ENCODE measurements around the gene RIOK1. TPM values are rescaled to one million over a fixed set of nuclear protein-coding genes. Genes with fewer than 3 reads are reported as not detected.

The RIOK1 gene
- total and polyA plus RNA-seq, 2 of the 13 experiments (the other 11 are each of a cell fraction or from before 2014, with no cell fraction given) = 9.4 to 37.8 TPM

DNA sequence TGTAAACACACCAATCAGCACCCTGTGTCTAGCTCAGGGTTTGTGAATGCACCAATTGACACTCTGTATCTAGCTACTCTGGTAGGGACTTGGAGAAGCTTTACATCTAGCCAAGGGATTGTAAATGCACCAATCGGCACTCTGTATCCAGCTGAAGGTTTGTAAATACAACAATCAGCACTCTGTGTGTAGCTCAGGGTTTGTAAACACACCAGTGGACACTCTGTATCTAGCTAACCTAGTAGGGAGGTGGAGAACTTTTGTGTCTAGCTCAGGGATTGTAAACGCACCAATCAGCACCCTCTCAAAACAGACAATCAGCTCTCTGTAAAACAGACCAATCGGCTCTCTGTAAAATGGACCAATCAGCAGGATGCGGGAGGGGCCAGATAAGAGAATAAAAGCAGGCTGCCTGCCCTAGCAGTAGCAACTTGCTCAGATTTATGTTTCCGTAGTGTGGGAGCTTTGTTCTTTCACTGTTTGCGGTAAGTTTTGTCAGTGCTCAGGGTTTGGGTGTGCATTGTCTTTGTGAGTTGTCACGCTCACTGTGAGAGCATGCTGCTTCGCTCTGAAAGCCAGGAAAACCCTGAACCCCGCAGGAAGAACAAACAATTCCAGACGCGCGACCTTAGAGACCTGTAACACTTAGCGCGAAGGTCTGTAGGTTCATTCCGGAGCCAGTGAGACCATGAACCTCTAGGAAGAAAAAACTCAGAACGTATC, 37.0 kb downstream of the RIOK1 start (continued):
- TF ChIP-seq, protein P1, sequence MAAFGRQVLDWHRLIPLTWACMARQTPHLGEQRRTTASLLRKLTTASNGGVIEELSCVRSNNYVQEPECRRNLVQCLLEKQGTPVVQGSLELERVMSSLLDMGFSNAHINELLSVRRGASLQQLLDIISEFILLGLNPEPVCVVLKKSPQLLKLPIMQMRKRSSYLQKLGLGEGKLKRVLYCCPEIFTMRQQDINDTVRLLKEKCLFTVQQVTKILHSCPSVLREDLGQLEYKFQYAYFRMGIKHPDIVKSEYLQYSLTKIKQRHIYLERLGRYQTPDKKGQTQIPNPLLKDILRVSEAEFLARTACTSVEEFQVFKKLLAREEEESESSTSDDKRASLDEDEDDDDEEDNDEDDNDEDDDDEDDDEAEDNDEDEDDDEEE (CRISPR knock-in tag; IDR thresholded peaks at IDR 0.05) = no peak
- TF ChIP-seq ZNF253 (CRISPR knock-in tag; IDR thresholded peaks at IDR 0.05; ENCODE audit: borderline replicate concordance) = no peak
- TF ChIP-seq ZIK1 (CRISPR knock-in tag; IDR thresholded peaks at IDR 0.05; ENCODE audit: borderline replicate concordance, low read depth) = no peak
- TF ChIP-seq IKZF1 (IDR thresholded peaks at IDR 0.05) = no peak
- TF ChIP-seq ZNF768 (CRISPR knock-in tag; IDR thresholded peaks at IDR 0.05) = no peak
- TF ChIP-seq, protein P2, sequence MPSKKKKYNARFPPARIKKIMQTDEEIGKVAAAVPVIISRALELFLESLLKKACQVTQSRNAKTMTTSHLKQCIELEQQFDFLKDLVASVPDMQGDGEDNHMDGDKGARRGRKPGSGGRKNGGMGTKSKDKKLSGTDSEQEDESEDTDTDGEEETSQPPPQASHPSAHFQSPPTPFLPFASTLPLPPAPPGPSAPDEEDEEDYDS (CRISPR knock-in tag; IDR thresholded peaks at IDR 0.05) = peak; percentile 96
- no peak for TF ChIP-seq STAT5B (CRISPR knock-in tag; IDR thresholded peaks at IDR 0.05)
- TF ChIP-seq, protein P3, sequence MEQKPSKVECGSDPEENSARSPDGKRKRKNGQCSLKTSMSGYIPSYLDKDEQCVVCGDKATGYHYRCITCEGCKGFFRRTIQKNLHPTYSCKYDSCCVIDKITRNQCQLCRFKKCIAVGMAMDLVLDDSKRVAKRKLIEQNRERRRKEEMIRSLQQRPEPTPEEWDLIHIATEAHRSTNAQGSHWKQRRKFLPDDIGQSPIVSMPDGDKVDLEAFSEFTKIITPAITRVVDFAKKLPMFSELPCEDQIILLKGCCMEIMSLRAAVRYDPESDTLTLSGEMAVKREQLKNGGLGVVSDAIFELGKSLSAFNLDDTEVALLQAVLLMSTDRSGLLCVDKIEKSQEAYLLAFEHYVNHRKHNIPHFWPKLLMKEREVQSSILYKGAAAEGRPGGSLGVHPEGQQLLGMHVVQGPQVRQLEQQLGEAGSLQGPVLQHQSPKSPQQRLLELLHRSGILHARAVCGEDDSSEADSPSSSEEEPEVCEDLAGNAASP (CRISPR knock-in tag; IDR thresholded peaks at IDR 0.05; ENCODE audit: borderline replicate concordance) = peak; percentile 58; the same call in 1 of the 2 replicates
- no peak for TF ChIP-seq HNRNPL (IDR thresholded peaks at IDR 0.05; ENCODE audit: low read depth, low read length)
- TF ChIP-seq FOXJ3 (CRISPR knock-in tag; IDR thresholded peaks at IDR 0.05; ENCODE audit: borderline replicate concordance) = no peak
- no peak for TF ChIP-seq ZNF766 (CRISPR knock-in tag; IDR thresholded peaks at IDR 0.05; ENCODE audit: borderline replicate concordance)
- TF ChIP-seq SIX4 (CRISPR knock-in tag; IDR thresholded peaks at IDR 0.05) = 0 out of 2 replicates have a peak, but pooled peaks have one; percentile 11
- TF ChIP-seq, protein P4, sequence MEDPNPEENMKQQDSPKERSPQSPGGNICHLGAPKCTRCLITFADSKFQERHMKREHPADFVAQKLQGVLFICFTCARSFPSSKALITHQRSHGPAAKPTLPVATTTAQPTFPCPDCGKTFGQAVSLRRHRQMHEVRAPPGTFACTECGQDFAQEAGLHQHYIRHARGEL (CRISPR knock-in tag; IDR thresholded peaks at IDR 0.05) = no peak
- no peak for TF ChIP-seq U2AF2 (IDR thresholded peaks at IDR 0.05; ENCODE audit: low read depth, low read length)
- no peak for TF ChIP-seq HNF4G (IDR thresholded peaks at IDR 0.05; ENCODE audit: borderline replicate concordance, low read depth, low read length)
- TF ChIP-seq HNF4G (CRISPR knock-in tag; IDR thresholded peaks at IDR 0.05; ENCODE audit: borderline replicate concordance, low read depth) = no peak
- no peak for TF ChIP-seq ZNF652 (CRISPR knock-in tag; IDR thresholded peaks at IDR 0.05; ENCODE audit: borderline replicate concordance, low read depth)
- no peak for TF ChIP-seq CHCHD3 (CRISPR knock-in tag; IDR thresholded peaks at IDR 0.05)
- peak; percentile 58; the same call in 1 of the 2 replicates for TF ChIP-seq ZNF607 (CRISPR knock-in tag; IDR thresholded peaks at IDR 0.05; ENCODE audit: borderline replicate concordance)
- no peak for TF ChIP-seq ZNF10 (CRISPR knock-in tag; IDR thresholded peaks at IDR 0.05; ENCODE audit: borderline replicate concordance, low read depth)
- TF ChIP-seq SP1 (IDR thresholded peaks at IDR 0.05) = no peak
- peak; percentile 76 for TF ChIP-seq SP1 (CRISPR knock-in tag; IDR thresholded peaks at IDR 0.05)
- TF ChIP-seq ZC3H4 (CRISPR knock-in tag; IDR thresholded peaks at IDR 0.05; ENCODE audit: borderline replicate concordance) = no peak

Data from HepG2 (cell line).